IMR-90 (cell line): ENCODE results near the gene CYP4F22. TPM values are rescaled to one million over a fixed set of nuclear protein-coding genes. Genes with fewer than 3 reads are reported as not detected.

Experiments
- ATAC-seq: fragments of 200-7000 bp; cut with Tn5 transposase; 2 replicates; pipeline ENCODE4 v1.9.1; 2020; ENCODE audit warnings: low read depth, mild to moderate bottlenecking, moderate library complexity
- BruUV-seq: library from RNA; stranded (reverse); fragments of 400-500 nt; replicated peaks from 2 replicates; lab custom pipeline; 2021; lab: Mats Ljungman, UMichigan
- CTCF ChIA-PET: fragments of 300-600 bp; formaldehyde crosslinking; extraction: SDS; loops from one replicate; lab custom pipeline; 2021; ENCODE audit warnings: antibody characterized with exemption; lab: Yijun Ruan, JAX
- POLR2A ChIA-PET: fragments of 300-600 bp; sonication (Branson Sonifier 250); formaldehyde crosslinking; loops from one replicate; lab custom pipeline; 2022; ENCODE audit warnings: antibody characterized with exemption; ENCODE audit not compliant: unreplicated experiment; lab: Charles Lee
- DNase-seq: peaks from one replicate; pipeline ENCODE4 v3.0.0; 2013
- H2AFZ ChIP-seq: replicated peaks from 2 replicates; pipeline ENCODE3; 2013; ENCODE audit warnings: low read length, mild to moderate bottlenecking; ENCODE audit not compliant: poor library complexity
- H2AK5ac ChIP-seq: 2 replicates; pipeline ENCODE4 v1.6.1; 2013; ENCODE audit warnings: low read depth, low read length, inconsistent platforms
- H2AK9ac ChIP-seq: replicated peaks from 2 replicates; pipeline ENCODE3; 2013; ENCODE audit warnings: mild to moderate bottlenecking, low read depth, low read length, moderate library complexity; ENCODE audit not compliant: poor library complexity
- H2BK120ac ChIP-seq: 2 replicates; pipeline ENCODE4 v1.6.1; 2013; ENCODE audit warnings: low read depth, low read length, inconsistent platforms
- H2BK15ac ChIP-seq: 3 replicates; pipeline ENCODE4 v1.6.1; 2013; ENCODE audit warnings: low read depth, low read length, inconsistent platforms
- H2BK20ac ChIP-seq: 2 replicates; pipeline ENCODE4 v1.6.1; 2013; ENCODE audit warnings: low read depth, mild to moderate bottlenecking, inconsistent platforms, low read length, moderate library complexity
- H2BK5ac ChIP-seq: 2 replicates; pipeline ENCODE4 v1.6.1; 2013; ENCODE audit warnings: mild to moderate bottlenecking, low read depth, low read length, inconsistent platforms; ENCODE audit not compliant: poor library complexity, severe bottlenecking
- H3K14ac ChIP-seq: replicated peaks from 2 replicates; pipeline ENCODE4 v1.6.1; 2013; ENCODE audit warnings: low read depth, low read length, inconsistent platforms
- H3K18ac ChIP-seq: 2 replicates; pipeline ENCODE4 v1.6.1; 2013; ENCODE audit warnings: low read depth, low read length, control low read depth
- H3K23ac ChIP-seq: 2 replicates; pipeline ENCODE4 v1.6.1; 2013; ENCODE audit warnings: low read depth, low read length, inconsistent platforms
- H3K27ac ChIP-seq: 2 replicates; pipeline ENCODE4 v1.5.1; 2013; ENCODE audit warnings: mild to moderate bottlenecking, control low read depth, low read length; ENCODE audit not compliant: insufficient read depth
- H3K27me3 ChIP-seq: 2 replicates; pipeline ENCODE4 v1.6.1; 2013; ENCODE audit warnings: low read length; ENCODE audit not compliant: control insufficient read depth, insufficient read depth
- H3K36me3 ChIP-seq: 2 replicates; pipeline ENCODE4 v1.6.1; 2013; ENCODE audit warnings: low read length, mixed read lengths; ENCODE audit not compliant: control insufficient read depth, insufficient read depth
- H3K4ac ChIP-seq: 2 replicates; pipeline ENCODE4 v1.6.1; 2013; ENCODE audit warnings: low read depth, low read length, inconsistent platforms
- H3K4me1 ChIP-seq: 2 replicates; pipeline ENCODE4 v1.6.1; 2013; ENCODE audit warnings: low read length, mixed read lengths; ENCODE audit not compliant: control insufficient read depth, insufficient read depth
- H3K4me2 ChIP-seq: 2 replicates; pipeline ENCODE4 v1.6.1; 2013; ENCODE audit warnings: low read depth, mild to moderate bottlenecking, control low read depth, low read length, moderate library complexity
- H3K4me3 ChIP-seq: 2 replicates; pipeline ENCODE4 v1.5.1; 2013; ENCODE audit warnings: low read depth, mild to moderate bottlenecking, control low read depth, low read length, moderate library complexity; ENCODE audit not compliant: insufficient read depth
- H3K56ac ChIP-seq: 2 replicates; pipeline ENCODE4 v1.6.1; 2013; ENCODE audit warnings: low read length, inconsistent platforms; ENCODE audit not compliant: insufficient read depth; ENCODE audit errors: extremely low read depth
- H3K79me1 ChIP-seq, 2 experiments: 2 replicates each; pipeline ENCODE4 v1.6.1; 2013; ENCODE audit warnings: low read length in 2 of 2, inconsistent platforms in 1 of 2, low read depth in 1 of 2
- H3K9ac ChIP-seq: 2 replicates; pipeline ENCODE4 v1.6.1; 2013; ENCODE audit warnings: low read depth, low read length, control low read depth
- H3K9me1 ChIP-seq: 2 replicates; pipeline ENCODE4 v1.6.1; 2013; ENCODE audit warnings: low read length, inconsistent platforms; ENCODE audit not compliant: insufficient read depth
- H3K9me3 ChIP-seq: 2 replicates; pipeline ENCODE4 v1.6.1; 2013; ENCODE audit warnings: low read length; ENCODE audit not compliant: control insufficient read depth, insufficient read depth
- H4K20me1 ChIP-seq: 2 replicates; pipeline ENCODE4 v1.6.1; 2013; ENCODE audit warnings: low read length, inconsistent platforms; ENCODE audit not compliant: insufficient read depth
- H4K5ac ChIP-seq: 2 replicates; pipeline ENCODE4 v1.6.1; 2013; ENCODE audit warnings: mild to moderate bottlenecking, low read depth, low read length, control low read depth
- H4K8ac ChIP-seq, 2 experiments: 2 replicates each; pipeline ENCODE4 v1.6.1; 2013; ENCODE audit warnings: low read depth in 2 of 2, low read length in 2 of 2, control low read depth in 1 of 2, inconsistent platforms in 1 of 2
- H4K91ac ChIP-seq: 2 replicates; pipeline ENCODE4 v1.6.1; 2013; ENCODE audit warnings: low read depth, low read length, inconsistent platforms; ENCODE audit not compliant: insufficient read depth
- CEBPB ChIP-seq: IDR thresholded peaks from 2 replicates; pipeline ENCODE4 v1.6.1; 2012; ENCODE audit warnings: low read depth, low read length, improper control_type of control experiment
- FOS ChIP-seq: fragments of 150-350 bp; IDR thresholded peaks from 2 replicates; pipeline ENCODE4 v1.6.1; 2016; ENCODE audit warnings: low read depth, low read length
- MAFK ChIP-seq: IDR thresholded peaks from 2 replicates; pipeline ENCODE4 v1.6.1; 2012; ENCODE audit warnings: low read depth, low read length, improper control_type of control experiment
- MXI1 ChIP-seq: IDR thresholded peaks from 2 replicates; pipeline ENCODE4 v1.6.1; 2012; ENCODE audit warnings: low read depth, mild to moderate bottlenecking, low read length, moderate library complexity, borderline replicate concordance
- RCOR1 ChIP-seq: IDR thresholded peaks from 2 replicates; pipeline ENCODE4 v1.6.1; 2012; ENCODE audit warnings: mild to moderate bottlenecking, low read length, improper control_type of control experiment; ENCODE audit not compliant: insufficient replicate concordance
- WGBS, 2 experiments: methylation state at CpG; one replicate each; pipeline versions ENCODE4 v1.1.5 to v1.1.7; 2013; ENCODE audit warnings: missing lambda C conversion rate in 2 of 2; ENCODE audit not compliant: insufficient read length in 1 of 2; ENCODE audit errors: extremely low coverage in 2 of 2; 5-methylcytosine and 5-hydroxymethylcytosine counted together
- dilution Hi-C: fragments of 300-500 bp; cut with HindIII; formaldehyde crosslinking; loops from one replicate; pipeline ENCODE4 v1.14.3; 2018; ENCODE audit warnings: low sequenced_read_pairs; ENCODE audit not compliant: unreplicated experiment
- in situ Hi-C: fragments of 300-500 bp; cut with MboI; formaldehyde crosslinking; loops from 3 replicates; pipeline ENCODE4 v1.14.3; 2019; ENCODE audit warnings: low sequenced_read_pairs, inconsistent platforms, mixed read lengths
- intact Hi-C: fragments of 100-400 bp; cut with micrococcal nuclease; formaldehyde crosslinking; loops from 2 replicates; pipeline ENCODE4 v1.10.0; 2022
- polyA plus RNA-seq, 3 experiments: library from polyadenylated mRNA; depleted of rRNA; stranded (reverse); fragments of >200 nt; gene quantifications; 2 replicates each; pipeline ENCODE4 v1.2.3, GENCODE V29; 2012; ENCODE audit warnings: low replicate concordance in 1 of 3
- total RNA-seq: library from RNA; depleted of rRNA; stranded (reverse); fragments of >200 nt; gene quantifications from 2 replicates; pipeline ENCODE4 v1.2.3, GENCODE V29; 2012

CYP4F22 gene
- total and polyA plus RNA-seq, 2 of the 4 experiments (the other 2 are of a cell fraction), result not detected

GRCh38 chr19:15467734-15468214 lies 40.6 kb upstream of the CYP4F22 start:
- Histone ChIP-seq H3K56ac (no peak overlapping the region), H3K23ac (no peak overlapping the region), H3K36me3 (no peaks in the 10 kb centered on the region), H4K91ac (no peak overlapping the region), H3K9me1 (no peaks in the 10 kb centered on the region), H2BK120ac (no peak overlapping the region), H4K5ac (no peak overlapping the region), H3K9ac (no peak overlapping the region), H3K4me1 (no peaks in the 10 kb centered on the region; the same call in 1 of the 2 replicates), H2AFZ (no peak overlapping the region), H3K18ac (no peak overlapping the region), H3K79me1 (no peaks in the 10 kb centered on the region), H3K14ac (no peak overlapping the region), H2BK5ac (no peak overlapping the region), H3K4me2 (no peak overlapping the region), H2AK5ac (no peak overlapping the region), H3K27me3 (peaks cover 26% of the 10 kb centered on the region), H4K8ac (no peak overlapping the region), H3K9me3 (no peaks in the 10 kb centered on the region), H2AK9ac (no peak overlapping the region), H4K20me1 (no peaks in the 10 kb centered on the region), H2BK20ac (no peak overlapping the region), H3K27ac (no peak overlapping the region), H3K4ac (no peak overlapping the region), H3K4me3 (no peak overlapping the region), H2BK15ac (no peak overlapping the region)
- intact Hi-C loops, result no loop called here
- 71% methylated on average over 1 of the region's 6 CpGs; no CpG with 5 or more reads in 1 of the 2 experiments for WGBS, 2 experiments
- dilution Hi-C loops, result no loop called here
- in situ Hi-C loops, result loop anchor here (5.0 kb wide), 1 partner anchor 85 kb away; no protein-coding TSS in a partner anchor
- POLR2A ChIA-PET, result no interaction called here
- DNase-seq, result no peak
- no TSS peak for BruUV-seq
- ATAC-seq, result no peak
- TF ChIP-seq FOS (no peak), RCOR1 (no peak), CEBPB (peak; percentile 36; the same call in 1 of the 2 replicates), MXI1 (no peak), MAFK (no peak)
- CTCF ChIA-PET, result no interaction called here
